Breast epithelium (tissue), 3 donors: ENCODE results near the gene PLSCR2.

Experiments
- POLR2A ChIP-seq: fragments of 450-650 bp; IDR thresholded peaks from one replicate; pipeline ENCODE4 v1.6.1; 2016; ENCODE audit warnings: antibody characterized with exemption, mild to moderate bottlenecking, moderate library complexity
- POLR2AphosphoS5 ChIP-seq, 3 donors: sonication (generic); formaldehyde crosslinking; IDR thresholded peaks; one replicate each; pipeline ENCODE4 v1.6.1; 2017; ENCODE audit warnings: antibody characterized with exemption in 3 of 3
- TF ChIP-seq, protein P1 (sequence below), 3 donors: fragments of 450-650 bp; IDR thresholded peaks; one replicate each; pipeline ENCODE4 v1.5.1; 2016 to 2017; ENCODE audit warnings: antibody characterized with exemption in 3 of 3, mild to moderate bottlenecking in 3 of 3, moderate library complexity in 3 of 3

GRCh38 chr3:146414010-146414409, 55.4 kb downstream of the PLSCR2 start:
- TF ChIP-seq, protein P1, sequence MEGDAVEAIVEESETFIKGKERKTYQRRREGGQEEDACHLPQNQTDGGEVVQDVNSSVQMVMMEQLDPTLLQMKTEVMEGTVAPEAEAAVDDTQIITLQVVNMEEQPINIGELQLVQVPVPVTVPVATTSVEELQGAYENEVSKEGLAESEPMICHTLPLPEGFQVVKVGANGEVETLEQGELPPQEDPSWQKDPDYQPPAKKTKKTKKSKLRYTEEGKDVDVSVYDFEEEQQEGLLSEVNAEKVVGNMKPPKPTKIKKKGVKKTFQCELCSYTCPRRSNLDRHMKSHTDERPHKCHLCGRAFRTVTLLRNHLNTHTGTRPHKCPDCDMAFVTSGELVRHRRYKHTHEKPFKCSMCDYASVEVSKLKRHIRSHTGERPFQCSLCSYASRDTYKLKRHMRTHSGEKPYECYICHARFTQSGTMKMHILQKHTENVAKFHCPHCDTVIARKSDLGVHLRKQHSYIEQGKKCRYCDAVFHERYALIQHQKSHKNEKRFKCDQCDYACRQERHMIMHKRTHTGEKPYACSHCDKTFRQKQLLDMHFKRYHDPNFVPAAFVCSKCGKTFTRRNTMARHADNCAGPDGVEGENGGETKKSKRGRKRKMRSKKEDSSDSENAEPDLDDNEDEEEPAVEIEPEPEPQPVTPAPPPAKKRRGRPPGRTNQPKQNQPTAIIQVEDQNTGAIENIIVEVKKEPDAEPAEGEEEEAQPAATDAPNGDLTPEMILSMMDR (IDR thresholded peaks at IDR 0.05): no peak
- TF ChIP-seq POLR2A (no peak), POLR2AphosphoS5 (IDR thresholded peaks at IDR 0.05) (no peak)
